ENCODE results near the gene SLC10A7.

The SLC10A7 gene

GRCh38 chr4:146256328-146256727 is 265.4 kb downstream of the SLC10A7 start:
- no peak for DNase-seq (ENCODE audit: low spot score)

- no peak for DNase-seq (ENCODE audit: low spot score)
These were observed 265.9 kb downstream of the SLC10A7 start for GRCh38 chr4:146255874-146256273.

DNA sequence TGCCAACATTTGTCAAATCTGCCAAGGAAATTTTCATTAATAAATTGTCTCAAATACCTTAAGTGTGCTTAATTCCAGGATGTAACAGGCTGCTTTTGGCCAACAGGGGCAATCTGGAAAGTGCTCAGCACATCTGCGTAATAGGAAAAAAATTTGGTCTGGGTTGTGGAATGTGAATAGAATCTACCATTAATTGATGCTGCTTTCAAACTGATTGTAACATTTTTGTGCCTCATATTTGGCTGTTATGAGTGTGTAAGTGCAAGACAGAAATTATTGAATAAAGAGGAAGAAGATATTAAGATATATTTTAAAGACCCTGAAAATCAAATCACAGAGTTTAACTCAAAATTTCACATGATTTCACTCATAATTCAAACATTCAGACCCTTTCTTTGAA is 266.3 kb downstream of the SLC10A7 start:
- DNase-seq (ENCODE audit: low spot score) = no peak

- DNase-seq (ENCODE audit: low spot score) = no peak
These were observed 268.6 kb downstream of the SLC10A7 start for GRCh38 chr4:146252969-146253611.

DNA sequence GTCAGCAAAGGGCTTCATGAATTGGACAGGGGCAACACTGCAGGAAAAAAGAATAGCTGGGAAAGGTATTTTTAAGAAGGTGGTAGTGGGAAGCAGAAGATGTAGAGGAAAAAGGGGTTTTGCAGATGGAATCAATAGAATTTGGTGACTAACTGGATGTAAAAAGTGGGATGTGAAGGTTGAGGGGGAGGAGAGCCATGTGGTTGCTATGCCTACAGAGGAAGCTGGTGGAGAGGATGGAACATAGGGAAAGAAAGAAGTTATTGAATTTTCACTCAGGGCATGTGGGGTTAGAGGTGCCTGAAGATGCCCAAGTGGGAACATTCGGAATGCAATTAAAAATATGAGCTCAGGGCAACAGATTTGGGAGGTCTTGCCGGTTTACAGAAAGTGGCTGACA is 274.4 kb downstream of the SLC10A7 start:
- peak; percentile 57 for DNase-seq (ENCODE audit: low spot score)

GRCh38 chr4:146246381-146246780 is 275.4 kb downstream of the SLC10A7 start:
- no peak for DNase-seq (ENCODE audit: low spot score)

DNA sequence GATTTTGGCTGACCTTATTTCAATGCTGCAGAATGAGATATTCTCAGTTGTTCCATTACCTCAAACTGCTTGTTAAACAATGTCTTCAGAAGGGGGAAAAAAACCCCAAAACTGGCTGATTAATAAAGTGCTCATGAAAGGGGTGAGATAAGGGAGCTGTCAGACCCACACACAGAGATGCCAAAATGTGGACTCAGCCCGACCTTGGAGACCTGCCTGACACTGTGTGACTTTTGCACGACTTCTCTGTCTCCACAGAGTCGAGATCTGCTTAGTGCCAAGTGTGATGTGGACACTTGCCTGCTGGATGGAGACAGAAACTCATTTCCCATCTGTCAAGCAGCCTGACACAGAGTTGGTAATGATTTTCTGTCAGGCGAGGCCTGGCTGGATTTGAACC is 275.9 kb downstream of the SLC10A7 start:
- no peak for DNase-seq (ENCODE audit: low spot score)

DNA sequence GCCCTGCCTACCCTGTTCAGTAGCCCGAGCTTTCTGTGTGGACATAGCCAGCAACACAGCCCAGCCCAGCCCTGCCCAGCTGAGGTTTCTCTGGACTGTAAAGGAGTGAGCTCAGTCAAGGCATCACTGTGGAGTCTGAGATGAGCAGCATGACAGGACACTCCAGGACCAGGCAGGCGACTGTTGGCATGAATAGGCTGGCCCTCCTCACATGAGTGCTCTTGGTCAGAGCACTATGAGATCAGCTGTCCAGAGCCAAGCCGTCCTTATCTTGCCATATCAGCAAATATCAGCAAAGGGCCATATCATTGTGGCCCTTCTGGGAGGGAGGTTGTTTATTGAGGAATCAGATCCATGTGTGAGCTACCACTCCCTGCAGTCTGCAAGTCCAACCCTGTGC is 276.5 kb downstream of the SLC10A7 start:
- no peak for DNase-seq (ENCODE audit: low spot score)

GRCh38 chr4:146244496-146244895 is 277.2 kb downstream of the SLC10A7 start:
- no peak for DNase-seq (ENCODE audit: low spot score)

GRCh38 chr4:146243883-146244277 is 277.9 kb downstream of the SLC10A7 start:
- DNase-seq (ENCODE audit: low spot score) = no peak

DNA sequence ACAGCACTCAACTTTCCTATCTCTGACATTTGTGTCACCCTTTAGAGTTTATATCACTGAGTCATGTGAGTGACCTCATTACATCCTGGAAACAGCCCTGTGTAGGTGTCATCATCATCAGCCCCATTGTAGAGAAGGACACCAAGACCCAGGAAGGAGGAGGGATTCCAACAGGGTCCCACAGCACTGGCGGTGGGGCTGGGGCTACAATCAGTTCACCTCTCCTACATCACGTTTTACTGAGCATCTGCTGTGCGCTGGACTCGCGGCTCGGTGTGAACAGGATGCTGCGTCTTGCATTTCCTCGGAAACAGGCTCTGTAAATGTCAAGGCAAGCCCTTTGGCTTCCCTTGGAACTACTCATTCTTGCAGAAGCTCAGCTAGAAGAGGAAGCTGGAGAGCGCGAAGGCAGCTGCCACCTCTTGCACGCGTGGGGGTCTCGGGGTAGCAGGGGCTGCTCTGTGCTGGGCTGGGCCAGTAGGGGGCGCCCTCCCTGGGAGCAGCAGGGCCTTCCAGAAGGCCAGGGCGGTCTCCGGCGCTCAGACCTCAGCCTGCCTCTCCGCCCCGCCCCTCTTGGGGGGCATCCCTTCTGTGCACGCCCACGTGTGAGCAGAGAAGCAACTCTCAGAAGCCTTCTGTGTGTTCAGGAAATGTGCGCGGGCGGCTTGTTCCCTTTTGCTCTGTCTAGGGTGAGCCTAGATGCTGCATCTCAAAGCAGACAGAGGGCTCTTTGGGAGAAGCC is 278.4 kb downstream of the SLC10A7 start:
- DNase-seq (ENCODE audit: low spot score) = peak; percentile 76

- no peak for DNase-seq (ENCODE audit: low spot score)
These were observed 283.6 kb downstream of the SLC10A7 start for GRCh38 chr4:146238107-146238506.

DNA sequence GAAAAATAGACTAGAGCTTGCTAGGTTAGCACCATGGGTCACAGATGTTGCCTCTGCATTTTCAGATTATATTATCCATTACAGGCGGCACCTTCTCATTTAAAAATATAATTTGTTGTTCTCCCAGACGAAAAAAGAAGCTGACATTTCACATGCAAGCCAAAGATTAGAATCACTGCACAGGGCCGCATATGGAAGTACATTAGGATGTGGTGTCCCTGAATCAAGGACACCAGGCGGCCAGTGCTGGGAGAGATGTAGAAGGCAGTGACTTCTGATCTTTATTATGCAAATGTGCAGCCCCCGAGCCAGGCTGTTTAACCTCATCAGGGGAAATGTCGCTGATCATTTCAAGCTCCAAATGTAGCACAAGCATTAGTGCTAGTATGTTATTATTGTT is 284.6 kb downstream of the SLC10A7 start:
- DNase-seq (ENCODE audit: low spot score) = no peak

GRCh38 chr4:146236216-146236615 is 285.5 kb downstream of the SLC10A7 start:
- no peak for DNase-seq (ENCODE audit: low spot score)

- DNase-seq (ENCODE audit: low spot score) = no peak
These were observed 286.0 kb downstream of the SLC10A7 start for GRCh38 chr4:146235654-146236177.

DNA sequence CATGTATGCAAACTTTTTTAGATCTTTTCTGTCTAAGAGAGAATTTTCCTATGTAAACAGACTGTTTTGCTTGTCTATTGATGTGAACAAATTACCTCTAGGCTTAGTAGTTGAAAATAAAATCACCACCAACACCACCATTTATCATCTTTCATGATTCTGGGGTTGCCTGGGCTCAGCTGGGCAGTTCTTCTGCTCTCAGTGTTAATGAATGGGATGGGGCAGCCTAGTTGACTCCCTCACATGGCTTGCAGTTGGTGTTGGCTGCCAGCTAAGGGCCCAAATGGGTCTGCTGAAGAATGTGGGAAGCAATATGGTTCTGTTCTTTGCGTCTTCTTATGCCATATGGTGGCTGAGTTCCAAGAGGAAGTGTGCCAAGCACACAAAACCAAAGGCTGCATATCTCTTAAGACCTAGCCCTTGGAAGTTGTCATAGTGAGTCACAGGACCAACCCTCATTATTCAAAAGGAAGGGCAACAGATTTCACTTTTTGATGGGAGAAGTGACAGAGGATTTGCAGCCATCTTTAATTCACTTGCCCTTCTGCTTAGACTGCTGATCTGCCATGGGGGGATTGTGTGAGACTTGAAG is 289.5 kb downstream of the SLC10A7 start:
- DNase-seq (ENCODE audit: low spot score) = no peak

DNA sequence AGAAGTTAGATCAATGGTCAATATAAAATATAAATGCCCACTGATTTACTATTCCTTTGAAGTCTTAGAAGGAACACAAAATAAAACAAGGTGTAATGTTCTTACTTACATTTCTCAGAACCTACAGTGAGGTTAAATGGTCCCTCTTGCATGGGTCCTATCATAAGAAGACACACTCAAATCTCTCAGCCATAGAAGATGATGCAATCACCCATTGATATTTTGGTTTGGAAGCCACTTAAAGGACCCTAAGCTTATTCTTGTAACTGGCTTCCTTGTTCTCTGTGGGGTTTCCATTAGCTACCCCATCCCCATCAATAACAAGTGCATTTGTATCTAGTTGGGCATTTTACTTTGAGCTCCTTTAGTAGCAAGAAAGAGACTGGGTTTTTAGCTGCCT is 292.3 kb downstream of the SLC10A7 start:
- no peak for DNase-seq (ENCODE audit: low spot score)

DNA sequence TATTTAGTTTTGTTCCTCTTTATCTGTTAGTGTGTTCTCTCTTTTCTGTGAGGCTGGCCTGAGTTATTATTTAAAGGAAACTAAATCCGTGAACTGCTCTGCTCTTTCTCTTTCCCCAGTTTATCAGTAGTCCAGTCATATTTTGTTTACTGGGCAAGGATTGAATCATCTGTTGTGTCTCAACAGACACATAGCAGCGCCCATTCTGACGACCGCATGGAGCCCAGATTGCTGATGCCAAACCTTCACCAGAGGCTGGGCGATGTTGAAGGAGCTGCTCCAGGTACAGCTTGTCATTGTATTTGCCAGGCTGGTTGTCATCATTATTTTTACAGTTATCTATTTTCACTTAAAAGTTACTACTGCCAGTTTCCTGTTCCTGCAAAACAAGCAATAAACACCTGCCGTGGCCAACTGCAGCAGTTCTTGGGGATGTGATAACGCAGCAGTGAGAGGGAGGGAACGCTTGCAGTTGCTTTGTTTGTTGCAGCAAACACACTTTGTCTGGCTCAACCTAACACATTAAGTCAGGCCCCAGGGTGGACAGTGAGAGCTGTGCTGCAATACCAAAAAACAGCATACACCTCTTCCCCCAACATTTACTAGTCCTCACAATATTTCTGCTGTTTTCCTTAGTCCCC is 297.3 kb downstream of the SLC10A7 start:
- no peak for DNase-seq (ENCODE audit: low spot score)

DNA sequence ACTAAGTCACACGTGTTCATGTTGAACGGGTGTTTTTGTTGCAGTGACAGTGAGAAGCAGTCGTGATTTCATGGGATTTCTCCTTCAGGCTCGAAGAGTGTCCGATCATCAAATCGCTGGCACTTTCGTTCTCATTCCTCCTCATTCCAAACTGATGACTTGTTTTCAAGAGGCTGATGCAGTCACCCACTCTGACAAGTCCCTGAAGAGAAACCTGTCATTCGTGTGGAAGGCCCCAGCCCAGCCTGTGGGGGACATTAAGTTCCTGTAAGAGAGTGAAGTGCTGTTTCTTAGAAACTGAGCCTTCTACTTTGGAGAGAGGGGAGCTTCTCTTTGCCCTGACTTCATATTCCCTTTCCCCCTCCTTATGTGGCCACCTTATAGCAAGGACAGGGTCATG is 299.4 kb downstream of the SLC10A7 start:
- no peak for DNase-seq (ENCODE audit: low spot score)

GRCh38 chr4:146214238-146214637 is 307.5 kb downstream of the SLC10A7 start, which contains the start of gene REELD1:
REELD1 (plus strand) TSS chr4:146214538; CDS start chr4:146216953, 2,415 bp downstream.
- DNase-seq (ENCODE audit: low spot score) = no peak

DNA sequence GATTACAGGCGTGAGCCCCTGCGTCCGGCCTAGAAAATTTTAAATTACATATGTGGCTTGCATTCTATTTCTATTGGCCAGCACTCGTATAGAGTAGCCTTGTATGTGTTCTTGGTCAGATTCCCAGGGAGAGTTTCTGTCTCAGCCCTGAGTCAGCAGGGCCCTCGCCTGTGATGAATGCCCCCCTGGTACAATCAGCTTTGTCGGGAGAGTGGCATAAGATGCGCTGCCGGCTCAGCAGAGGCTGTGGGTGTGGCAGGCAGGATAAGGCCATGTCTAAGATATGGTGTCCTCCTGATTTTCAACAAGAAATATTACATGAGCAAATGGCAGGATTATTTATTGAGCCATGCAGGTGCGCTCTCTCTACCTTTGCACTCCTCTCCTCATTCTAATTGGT is 309.0 kb downstream of the SLC10A7 start:
- no peak for DNase-seq (ENCODE audit: low spot score)

GRCh38 chr4:146211440-146211839 is 310.3 kb downstream of the SLC10A7 start:
- DNase-seq (ENCODE audit: low spot score) = no peak

DNA sequence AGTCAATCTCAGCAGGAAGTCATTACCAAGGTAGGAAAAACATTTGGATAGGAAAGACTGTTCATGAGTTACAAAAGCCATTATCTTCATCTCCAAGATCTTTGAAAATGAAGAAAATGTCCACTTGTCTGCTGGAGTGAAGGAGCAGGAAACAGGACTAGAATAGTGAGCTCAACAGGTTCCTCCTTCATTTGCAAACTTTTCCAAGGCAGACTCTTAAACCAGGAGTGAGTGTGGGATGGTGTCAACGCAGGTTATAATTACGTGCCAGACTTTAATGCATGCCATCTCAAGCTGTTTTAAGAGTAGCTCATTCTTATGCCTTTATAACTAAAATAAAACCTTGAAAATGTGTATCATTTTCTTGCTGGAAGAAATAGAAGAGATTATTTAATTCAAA is 310.9 kb downstream of the SLC10A7 start:
- DNase-seq (ENCODE audit: low spot score) = peak; percentile 42
